Fibroblast of pulmonary artery (primary cell): ENCODE results near the gene FURIN.

ENCODE experiments used
- DNase-seq: peaks from one replicate; pipeline ENCODE4 v3.0.0-alpha.2; 2010; ENCODE audit warnings: low read depth
- H3K4me3 ChIP-seq: replicated peaks from 2 replicates; pipeline ENCODE4 v1.5.1; 2011; ENCODE audit warnings: low read depth, mild to moderate bottlenecking, control low read depth, low read length, moderate library complexity
- TF ChIP-seq, protein P1 (sequence below): IDR thresholded peaks from 2 replicates; pipeline ENCODE4 v1.5.1; 2011; ENCODE audit warnings: mild to moderate bottlenecking, control low read depth, low read length, inconsistent platforms; ENCODE audit errors: missing control alignments

The FURIN gene

DNA sequence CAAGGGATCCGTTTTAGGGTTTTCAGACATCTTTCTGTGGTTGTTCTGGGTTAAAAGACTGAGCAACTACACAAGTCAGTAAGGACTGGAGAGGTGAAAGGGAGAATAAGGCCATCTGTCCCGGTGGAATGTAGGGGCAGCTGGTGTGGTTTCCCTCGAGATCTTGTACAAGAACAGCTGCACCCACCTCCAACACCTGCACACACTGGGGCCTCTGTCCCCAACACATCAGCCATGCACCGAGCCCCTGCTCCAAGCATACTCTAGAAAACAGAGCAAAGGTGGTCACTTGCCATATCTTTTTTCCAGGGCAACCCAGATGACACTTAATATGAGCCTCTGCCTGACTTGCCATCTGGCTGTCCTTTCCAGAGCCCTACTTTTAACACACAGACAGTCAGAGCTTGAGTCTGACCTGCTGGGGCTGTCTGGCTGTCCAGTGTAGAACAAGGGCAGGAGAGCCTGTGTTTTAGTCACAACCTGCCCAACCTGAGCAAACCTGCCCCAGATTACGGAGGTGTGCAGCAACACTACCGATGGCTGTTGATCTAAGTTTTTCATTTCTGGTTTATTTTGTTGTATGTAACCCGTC lies 46.9 kb downstream of the FURIN start:
- no peak for DNase-seq
- TF ChIP-seq, protein P1, sequence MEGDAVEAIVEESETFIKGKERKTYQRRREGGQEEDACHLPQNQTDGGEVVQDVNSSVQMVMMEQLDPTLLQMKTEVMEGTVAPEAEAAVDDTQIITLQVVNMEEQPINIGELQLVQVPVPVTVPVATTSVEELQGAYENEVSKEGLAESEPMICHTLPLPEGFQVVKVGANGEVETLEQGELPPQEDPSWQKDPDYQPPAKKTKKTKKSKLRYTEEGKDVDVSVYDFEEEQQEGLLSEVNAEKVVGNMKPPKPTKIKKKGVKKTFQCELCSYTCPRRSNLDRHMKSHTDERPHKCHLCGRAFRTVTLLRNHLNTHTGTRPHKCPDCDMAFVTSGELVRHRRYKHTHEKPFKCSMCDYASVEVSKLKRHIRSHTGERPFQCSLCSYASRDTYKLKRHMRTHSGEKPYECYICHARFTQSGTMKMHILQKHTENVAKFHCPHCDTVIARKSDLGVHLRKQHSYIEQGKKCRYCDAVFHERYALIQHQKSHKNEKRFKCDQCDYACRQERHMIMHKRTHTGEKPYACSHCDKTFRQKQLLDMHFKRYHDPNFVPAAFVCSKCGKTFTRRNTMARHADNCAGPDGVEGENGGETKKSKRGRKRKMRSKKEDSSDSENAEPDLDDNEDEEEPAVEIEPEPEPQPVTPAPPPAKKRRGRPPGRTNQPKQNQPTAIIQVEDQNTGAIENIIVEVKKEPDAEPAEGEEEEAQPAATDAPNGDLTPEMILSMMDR, result no peak
- no peak overlapping the region for H3K4me3 ChIP-seq

DNA sequence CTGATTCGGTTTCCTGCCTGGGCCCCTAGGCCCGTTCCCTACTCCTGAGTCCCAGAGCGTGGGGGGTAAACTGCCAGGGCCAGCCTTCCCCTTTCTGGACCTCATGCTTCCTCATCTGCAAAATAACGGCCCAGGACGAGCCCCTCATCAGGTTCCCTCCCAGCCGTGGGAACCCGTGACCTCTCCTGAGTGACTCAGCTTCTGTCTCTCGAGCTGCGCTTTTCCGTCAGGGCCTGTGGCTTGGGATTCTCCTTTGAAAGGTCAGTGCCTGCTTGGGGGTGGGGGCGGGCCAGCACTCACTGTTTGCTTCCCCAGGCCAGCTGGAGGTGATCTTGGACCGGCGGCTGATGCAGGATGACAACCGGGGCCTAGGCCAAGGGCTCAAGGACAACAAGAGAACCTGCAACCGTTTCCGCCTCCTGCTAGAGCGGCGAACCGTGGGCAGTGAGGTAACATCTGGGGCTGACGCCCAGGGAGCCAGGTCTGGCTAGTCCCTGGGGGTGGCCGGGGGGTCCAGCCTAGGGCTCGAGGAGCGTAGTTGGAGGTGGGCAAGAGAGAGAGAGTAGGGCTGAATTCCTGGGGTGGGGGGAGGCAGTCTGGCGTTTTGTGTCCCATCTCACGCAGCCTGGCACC lies 47.5 kb downstream of the FURIN start:
- TF ChIP-seq, protein P1, result no peak
- DNase-seq, result no peak
- no peak overlapping the region for H3K4me3 ChIP-seq

DNA sequence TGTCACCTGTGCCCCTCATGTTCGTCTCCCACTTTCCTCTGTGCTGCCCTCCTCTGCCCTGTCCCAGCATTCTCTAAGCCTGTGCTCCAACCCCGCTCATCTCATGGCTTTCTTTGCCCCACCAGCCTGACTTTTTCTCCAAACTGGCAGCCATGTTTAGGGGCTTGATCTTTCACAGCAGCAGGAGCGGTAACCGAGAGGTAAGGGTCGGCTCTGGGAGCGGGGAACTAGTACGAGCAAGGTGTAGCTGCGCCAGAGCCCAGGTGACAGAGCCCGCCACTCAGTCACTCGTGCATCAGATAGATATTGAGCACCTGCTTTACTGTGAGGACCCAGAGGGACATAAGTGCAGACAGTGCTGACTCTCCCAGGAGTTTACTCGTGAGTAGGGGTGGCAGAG lies 48.1 kb downstream of the FURIN start:
- TF ChIP-seq, protein P1, result no peak
- H3K4me3 ChIP-seq, result no peak overlapping the region
- DNase-seq, result no peak

DNA sequence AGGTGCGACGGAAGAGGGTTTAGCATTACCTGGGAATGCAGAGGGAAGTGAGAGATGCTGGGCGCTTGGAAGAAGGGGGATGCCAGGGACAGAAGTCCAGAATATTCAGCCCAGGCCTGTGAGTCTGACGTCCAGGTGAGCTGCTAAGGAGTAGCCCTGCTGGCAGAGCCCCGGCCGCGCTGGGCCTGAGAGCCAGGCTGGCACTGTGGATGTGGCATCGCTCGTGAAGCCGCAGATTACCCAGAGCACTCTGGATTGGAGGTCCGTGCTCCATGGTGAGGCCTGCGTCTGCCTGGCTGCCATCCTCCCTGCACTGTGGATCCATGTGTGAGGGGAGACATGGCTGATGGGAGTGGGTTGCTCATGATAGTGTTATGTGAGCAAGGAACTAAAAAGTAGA lies 49.2 kb downstream of the FURIN start:
- TF ChIP-seq, protein P1, result no peak
- DNase-seq, result no peak
- no peak overlapping the region for H3K4me3 ChIP-seq

DNA sequence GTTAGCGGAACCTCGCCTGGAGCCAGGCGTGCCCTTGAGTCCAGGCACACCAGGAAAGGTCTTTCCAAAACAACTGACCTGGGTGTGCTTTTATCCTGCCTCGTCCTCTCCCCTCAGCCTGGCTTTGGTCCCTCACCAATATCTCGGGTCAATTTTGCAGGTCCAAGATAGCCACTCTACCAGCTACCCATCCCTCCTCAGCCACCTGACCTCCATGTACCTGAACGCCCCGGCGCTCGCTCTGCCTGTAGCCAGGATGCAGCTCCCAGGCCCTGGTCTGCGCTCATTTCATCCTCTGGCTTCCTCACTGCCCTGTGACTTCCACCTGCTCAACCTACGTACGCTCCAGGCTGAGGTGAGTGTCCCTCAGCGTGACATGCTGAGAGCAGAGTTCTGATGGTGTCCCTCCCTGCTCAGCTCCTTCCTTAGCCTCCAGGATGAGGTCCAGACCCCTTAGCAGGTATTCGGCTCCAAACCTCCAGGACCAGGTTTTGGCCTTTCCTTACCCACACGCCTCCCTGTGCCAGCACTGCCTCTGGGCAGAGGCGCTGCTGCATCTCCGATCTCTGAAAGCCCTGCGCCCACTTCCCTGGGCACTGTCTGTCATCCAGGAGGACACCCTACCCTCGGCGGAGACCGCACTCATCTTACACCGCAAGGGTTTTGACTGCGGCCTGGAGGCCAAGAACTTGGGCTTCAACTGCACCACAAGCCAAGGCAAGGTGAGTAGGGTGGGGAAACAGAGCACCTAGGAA lies 49.8 kb downstream of the FURIN start:
- TF ChIP-seq, protein P1, result no peak
- no peak for DNase-seq
- H3K4me3 ChIP-seq, result no peak overlapping the region

DNA sequence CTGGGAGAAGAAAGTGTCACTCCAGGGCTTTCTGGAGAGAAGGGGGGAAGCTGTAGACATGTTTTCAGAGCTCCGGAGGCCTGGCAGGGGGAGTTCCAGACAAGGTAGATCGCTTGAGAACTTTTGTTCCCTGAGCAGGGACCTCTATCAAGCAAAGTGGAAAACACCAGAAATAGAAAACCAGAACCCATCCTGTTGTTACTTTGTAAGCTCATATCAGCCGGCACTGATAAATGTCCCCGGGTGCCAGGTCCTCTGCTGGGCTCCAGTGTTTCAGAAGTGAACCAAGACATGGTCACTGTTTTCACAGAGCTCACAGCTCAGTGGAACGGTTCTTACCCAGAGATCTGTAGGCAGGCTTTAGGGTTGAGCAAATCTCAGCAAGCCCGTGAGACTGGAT lies 50.4 kb downstream of the FURIN start:
- TF ChIP-seq, protein P1, result no peak
- DNase-seq, result no peak
- no peak overlapping the region for H3K4me3 ChIP-seq
